ENCODE measurements around the gene LHX2. TPM values are rescaled to one million over a fixed set of nuclear protein-coding genes. Genes with fewer than 3 reads are reported as not detected.

LHX2 gene
- total RNA-seq, 1 donor from 2014 or later, result not detected

DNA sequence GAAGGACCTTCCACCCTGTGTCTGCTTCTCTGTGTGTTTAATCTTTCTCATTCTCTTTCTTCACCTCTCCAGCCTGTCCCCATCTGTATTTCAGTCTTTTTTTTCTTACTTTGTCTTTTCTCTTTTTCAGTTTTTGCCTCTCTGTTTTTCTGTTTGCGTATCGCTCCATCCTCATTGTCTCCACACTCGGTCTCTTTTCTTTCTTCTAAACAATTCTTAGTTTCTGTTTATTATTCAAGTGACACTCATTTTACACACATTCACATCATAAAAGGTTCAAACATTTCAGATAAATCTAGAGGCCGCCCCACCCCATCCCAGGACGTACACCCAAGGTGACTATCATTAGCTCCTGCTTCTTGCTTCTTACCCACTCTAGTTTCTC is 9.8 kb downstream of the LHX2 start:
- H3K27ac Mint-ChIP-seq (ENCODE audit: unreplicated experiment), result no peak overlapping the region
- DNase-seq (ENCODE audit: extremely low spot score, unreplicated experiment), result no peak
- no peaks in the 10 kb centered on the region for H3K9me3 Mint-ChIP-seq (ENCODE audit: unreplicated experiment)
- no peak overlapping the region for H3K4me3 Mint-ChIP-seq (ENCODE audit: unreplicated experiment)
- peaks cover 88% of the 10 kb centered on the region for H3K27me3 Mint-ChIP-seq (ENCODE audit: unreplicated experiment)
- TF ChIP-seq, protein P1, sequence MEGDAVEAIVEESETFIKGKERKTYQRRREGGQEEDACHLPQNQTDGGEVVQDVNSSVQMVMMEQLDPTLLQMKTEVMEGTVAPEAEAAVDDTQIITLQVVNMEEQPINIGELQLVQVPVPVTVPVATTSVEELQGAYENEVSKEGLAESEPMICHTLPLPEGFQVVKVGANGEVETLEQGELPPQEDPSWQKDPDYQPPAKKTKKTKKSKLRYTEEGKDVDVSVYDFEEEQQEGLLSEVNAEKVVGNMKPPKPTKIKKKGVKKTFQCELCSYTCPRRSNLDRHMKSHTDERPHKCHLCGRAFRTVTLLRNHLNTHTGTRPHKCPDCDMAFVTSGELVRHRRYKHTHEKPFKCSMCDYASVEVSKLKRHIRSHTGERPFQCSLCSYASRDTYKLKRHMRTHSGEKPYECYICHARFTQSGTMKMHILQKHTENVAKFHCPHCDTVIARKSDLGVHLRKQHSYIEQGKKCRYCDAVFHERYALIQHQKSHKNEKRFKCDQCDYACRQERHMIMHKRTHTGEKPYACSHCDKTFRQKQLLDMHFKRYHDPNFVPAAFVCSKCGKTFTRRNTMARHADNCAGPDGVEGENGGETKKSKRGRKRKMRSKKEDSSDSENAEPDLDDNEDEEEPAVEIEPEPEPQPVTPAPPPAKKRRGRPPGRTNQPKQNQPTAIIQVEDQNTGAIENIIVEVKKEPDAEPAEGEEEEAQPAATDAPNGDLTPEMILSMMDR (IDR thresholded peaks at IDR 0.05), result no peak
- peaks cover 18% of the 10 kb centered on the region for H3K4me1 Mint-ChIP-seq (ENCODE audit: unreplicated experiment)
- no peaks in the 10 kb centered on the region for H3K36me3 Mint-ChIP-seq (ENCODE audit: unreplicated experiment)

DNA sequence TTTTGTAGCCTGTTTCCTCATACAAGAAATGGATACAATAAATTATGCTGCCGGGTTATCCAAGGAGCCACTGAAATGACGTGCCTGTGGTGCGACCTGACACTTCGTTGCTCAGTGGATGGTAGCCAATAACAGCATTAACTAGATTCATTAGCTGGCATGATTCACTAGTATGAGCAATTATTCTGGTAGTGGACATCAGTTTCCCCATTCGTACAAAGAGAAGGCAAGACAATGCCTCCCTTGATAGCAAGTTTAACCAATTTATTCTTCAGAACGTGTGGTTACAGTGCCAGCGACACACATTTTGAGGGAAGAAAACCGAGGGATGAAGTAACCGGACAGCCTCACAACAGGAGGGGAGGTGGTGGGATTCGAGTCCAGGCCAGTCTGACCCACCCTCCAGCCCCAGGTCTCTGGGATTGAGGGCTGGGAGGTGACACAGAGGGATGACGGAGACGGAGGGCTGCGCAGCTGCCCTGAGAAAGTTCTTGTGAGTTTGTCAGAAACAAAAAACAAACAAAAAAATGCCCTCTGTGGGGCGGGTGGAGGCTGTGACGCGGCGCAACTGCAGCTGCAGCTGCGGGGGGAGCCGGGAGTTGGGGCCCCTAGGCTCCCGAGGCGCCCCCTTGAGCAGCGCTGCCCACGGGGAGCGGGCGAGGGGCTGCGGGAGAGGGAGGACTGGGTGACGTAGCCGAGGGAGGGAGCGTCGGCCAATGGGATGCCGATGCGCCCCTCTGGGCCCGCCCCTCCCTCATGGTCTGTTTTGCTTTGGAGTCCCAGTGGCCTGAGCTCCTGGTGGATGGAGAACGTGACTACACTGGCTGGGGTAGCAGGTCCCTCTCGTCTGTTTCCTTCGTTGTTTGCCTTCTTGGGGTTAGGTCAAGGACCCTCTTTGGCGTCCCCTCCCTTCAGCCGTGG is 10.9 kb downstream of the LHX2 start:
- Mint-ChIP-seq H3K4me1 (ENCODE audit: unreplicated experiment) (peaks cover 10% of the 10 kb centered on the region), H3K27me3 (ENCODE audit: unreplicated experiment) (peaks cover 85% of the 10 kb centered on the region), H3K4me3 (ENCODE audit: unreplicated experiment) (no peak overlapping the region), H3K36me3 (ENCODE audit: unreplicated experiment) (no peaks in the 10 kb centered on the region), H3K27ac (ENCODE audit: unreplicated experiment) (no peak overlapping the region), H3K9me3 (ENCODE audit: unreplicated experiment) (no peaks in the 10 kb centered on the region)
- DNase-seq (ENCODE audit: extremely low spot score, unreplicated experiment), result no peak
- TF ChIP-seq, protein P1 (IDR thresholded peaks at IDR 0.05), result no peak

DNA sequence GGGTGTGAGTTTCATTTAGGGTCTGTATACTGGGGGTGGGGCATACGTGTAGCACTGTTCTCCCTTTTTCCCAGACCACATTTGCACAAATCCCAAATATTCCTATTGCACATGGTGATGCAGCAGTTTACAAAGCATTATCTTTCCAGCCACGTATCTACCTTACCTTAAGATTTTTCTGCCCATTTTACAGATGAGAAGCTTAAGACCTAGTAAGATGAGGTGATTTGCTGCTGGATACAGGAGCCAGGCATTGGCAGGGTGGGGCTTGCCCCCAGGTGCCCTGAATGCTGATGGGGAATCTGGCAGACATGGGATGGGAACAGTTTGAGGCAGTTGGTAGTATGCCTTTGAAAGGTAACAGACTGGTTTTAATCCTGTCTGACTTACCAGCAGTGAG is 12.5 kb downstream of the LHX2 start:
- Mint-ChIP-seq H3K4me3 (ENCODE audit: unreplicated experiment) (no peak overlapping the region), H3K27me3 (ENCODE audit: unreplicated experiment) (peaks cover 87% of the 10 kb centered on the region), H3K36me3 (ENCODE audit: unreplicated experiment) (no peaks in the 10 kb centered on the region), H3K9me3 (ENCODE audit: unreplicated experiment) (no peaks in the 10 kb centered on the region), H3K4me1 (ENCODE audit: unreplicated experiment) (peaks cover 4% of the 10 kb centered on the region), H3K27ac (ENCODE audit: unreplicated experiment) (no peak overlapping the region)
- TF ChIP-seq, protein P1 (IDR thresholded peaks at IDR 0.05), result no peak
- no peak for DNase-seq (ENCODE audit: extremely low spot score, unreplicated experiment)

DNA sequence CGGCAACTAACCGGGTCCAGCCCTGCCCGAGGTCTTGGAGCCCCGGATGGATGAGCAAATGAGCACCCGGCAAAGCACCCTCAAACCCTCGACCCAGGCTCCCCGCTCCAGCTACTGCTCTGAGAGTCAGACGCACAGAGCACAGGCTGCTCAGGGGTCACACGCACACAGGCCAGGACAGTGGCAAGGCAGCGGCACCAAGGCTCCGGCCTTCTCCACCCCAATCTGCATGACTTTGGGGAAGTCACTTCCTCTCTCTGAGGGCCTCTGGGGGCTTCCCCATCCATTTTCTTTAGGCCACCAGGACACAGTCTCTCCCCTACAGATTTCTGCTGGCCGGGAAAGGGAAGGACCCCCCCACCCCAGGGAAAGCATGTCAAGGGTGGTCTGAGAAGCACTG is 18.0 kb downstream of the LHX2 start:
- no peak overlapping the region for H3K27ac Mint-ChIP-seq (ENCODE audit: unreplicated experiment)
- peaks cover 6% of the 10 kb centered on the region for H3K4me1 Mint-ChIP-seq (ENCODE audit: unreplicated experiment)
- H3K27me3 Mint-ChIP-seq (ENCODE audit: unreplicated experiment), result peaks cover 82% of the 10 kb centered on the region

DNA sequence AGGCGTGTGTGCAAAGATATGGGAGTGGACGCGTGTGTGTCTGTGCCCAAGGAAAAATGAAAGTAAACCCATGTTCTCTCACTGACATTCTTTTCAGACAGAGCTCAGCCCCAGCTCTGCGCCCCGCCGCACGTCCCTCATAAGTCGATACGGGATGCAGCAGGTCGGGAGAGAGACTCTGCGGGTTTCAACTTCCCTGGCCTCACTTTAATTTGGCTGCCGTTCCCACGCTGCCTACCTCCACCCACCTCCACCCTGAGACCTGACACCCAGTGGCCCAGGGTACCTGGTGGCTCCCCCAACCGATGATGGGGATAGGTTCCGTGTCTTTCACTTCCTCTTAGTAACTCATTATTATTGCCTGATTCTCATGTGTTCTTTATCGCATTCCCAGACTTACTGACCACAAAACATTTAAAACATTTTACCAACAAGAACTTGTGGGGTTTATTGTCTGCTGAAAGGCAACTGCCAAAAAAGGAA is 19.4 kb downstream of the LHX2 start:
- no peaks in the 10 kb centered on the region for H3K36me3 Mint-ChIP-seq (ENCODE audit: unreplicated experiment)
- H3K27ac Mint-ChIP-seq (ENCODE audit: unreplicated experiment), result no peak overlapping the region
- peaks cover 82% of the 10 kb centered on the region for H3K27me3 Mint-ChIP-seq (ENCODE audit: unreplicated experiment)
- TF ChIP-seq, protein P1 (IDR thresholded peaks at IDR 0.05), result no peak
- no peak for DNase-seq (ENCODE audit: extremely low spot score, unreplicated experiment)
- H3K9me3 Mint-ChIP-seq (ENCODE audit: unreplicated experiment), result no peaks in the 10 kb centered on the region
- H3K4me3 Mint-ChIP-seq (ENCODE audit: unreplicated experiment), result no peak overlapping the region
- peaks cover 6% of the 10 kb centered on the region for H3K4me1 Mint-ChIP-seq (ENCODE audit: unreplicated experiment)

More for the DNA sequence above, 18.0 kb downstream of the LHX2 start:
- TF ChIP-seq, protein P1 (IDR thresholded peaks at IDR 0.05), result no peak
- no peaks in the 10 kb centered on the region for H3K9me3 Mint-ChIP-seq (ENCODE audit: unreplicated experiment)
- no peak for DNase-seq (ENCODE audit: extremely low spot score, unreplicated experiment)
- H3K36me3 Mint-ChIP-seq (ENCODE audit: unreplicated experiment), result no peaks in the 10 kb centered on the region
- H3K4me3 Mint-ChIP-seq (ENCODE audit: unreplicated experiment), result no peak overlapping the region

Measured in osteocyte (in vitro differentiated cells).